Erythroblast (primary cell): ENCODE results near the gene UNC13A.

ENCODE experiments used
- GATA1 ChIP-seq: IDR thresholded peaks from 2 replicates; pipeline ENCODE4 v1.6.1; 2011; ENCODE audit warnings: low read depth, mild to moderate bottlenecking, control low read depth, low read length, moderate library complexity
- POLR2A ChIP-seq: IDR thresholded peaks from 2 replicates; pipeline ENCODE4 v1.6.1; 2011; ENCODE audit warnings: mild to moderate bottlenecking, low read length

- TF ChIP-seq POLR2A (no peak), GATA1 (no peak)
Measured at GRCh38 chr19:17562561-17562960, 125.6 kb downstream of the UNC13A start.
